HG03457 (cell line): ENCODE data around the gene WFIKKN1.

ENCODE experiments used
- ATAC-seq: cut with Tn5 transposase; IDR thresholded peaks from one replicate; pipeline ENCODE4 v1.9.1; 2021; ENCODE audit warnings: moderate number of reproducible peaks; ENCODE audit not compliant: unreplicated experiment

Gene WFIKKN1

GRCh38 chr16:636206-637080 is 5.7 kb downstream of the WFIKKN1 start, which contains the start of gene METTL26:
METTL26 (minus strand) TSS chr16:636305; CDS start chr16:636290, 15 bp downstream.
- peak; percentile 43 for ATAC-seq

- no peak for ATAC-seq
These were observed 6.6 kb downstream of the WFIKKN1 start for GRCh38 chr16:637081-638018.

- ATAC-seq, result no peak
These were observed 7.3 kb downstream of the WFIKKN1 start for GRCh38 chr16:638034-638543.

- ATAC-seq, result no peak
These were observed 8.1 kb downstream of the WFIKKN1 start for GRCh38 chr16:638836-639235.

GRCh38 chr16:640614-641013 is 9.8 kb downstream of the WFIKKN1 start:
- ATAC-seq, result no peak

- no peak for ATAC-seq
These were observed 10.8 kb downstream of the WFIKKN1 start, which contains the start of gene MCRIP2 for GRCh38 chr16:641326-642188. MCRIP2 (plus strand) TSS chr16:641828; CDS start chr16:641992, 164 bp downstream.

- ATAC-seq, result no peak
These were observed 11.6 kb downstream of the WFIKKN1 start for GRCh38 chr16:642189-643049.

GRCh38 chr16:643050-643368 is 12.2 kb downstream of the WFIKKN1 start:
- ATAC-seq, result no peak

GRCh38 chr16:644556-644955 is 13.8 kb downstream of the WFIKKN1 start:
- ATAC-seq, result no peak

- ATAC-seq, result no peak
These were observed 15.3 kb downstream of the WFIKKN1 start for GRCh38 chr16:645852-646678.

- no peak for ATAC-seq
These were observed 15.9 kb downstream of the WFIKKN1 start for GRCh38 chr16:646679-647172.

- no peak for ATAC-seq
These were observed 16.6 kb downstream of the WFIKKN1 start for GRCh38 chr16:647173-647902.

- no peak for ATAC-seq
These were observed 17.4 kb downstream of the WFIKKN1 start for GRCh38 chr16:648071-648780.

GRCh38 chr16:648781-649589 is 18.2 kb downstream of the WFIKKN1 start, which contains the start of gene WDR90:
WDR90 (plus strand) TSS chr16:649365; CDS start chr16:649417, 52 bp downstream.
- peak; percentile 50 for ATAC-seq

- ATAC-seq, result no peak
These were observed 18.8 kb downstream of the WFIKKN1 start for GRCh38 chr16:649631-650030.

- ATAC-seq, result no peak
These were observed 21.1 kb downstream of the WFIKKN1 start for GRCh38 chr16:651844-652243.
